Measurements from ENCODE around the gene AFF1.

DNA sequence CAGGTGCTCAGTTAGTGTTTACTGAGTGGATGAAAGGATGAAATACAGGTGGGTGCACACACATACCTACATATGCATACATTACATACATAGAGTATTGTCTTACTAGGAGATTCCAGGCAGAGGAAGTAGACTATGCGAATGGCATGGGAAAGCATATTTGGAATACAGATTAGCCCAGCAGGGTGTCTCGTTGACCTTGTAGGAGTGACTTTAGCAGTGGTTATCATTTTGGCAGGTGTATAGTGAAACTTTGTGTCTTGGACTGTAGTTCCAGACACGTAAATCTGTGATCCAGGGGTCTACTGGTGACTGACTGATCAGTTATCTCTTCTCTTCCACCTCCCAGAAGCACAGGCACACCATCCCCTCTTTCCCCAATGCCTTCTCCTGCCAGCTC lies 199.3 kb downstream of the AFF1 start:
- TF ChIP-seq, protein P1, sequence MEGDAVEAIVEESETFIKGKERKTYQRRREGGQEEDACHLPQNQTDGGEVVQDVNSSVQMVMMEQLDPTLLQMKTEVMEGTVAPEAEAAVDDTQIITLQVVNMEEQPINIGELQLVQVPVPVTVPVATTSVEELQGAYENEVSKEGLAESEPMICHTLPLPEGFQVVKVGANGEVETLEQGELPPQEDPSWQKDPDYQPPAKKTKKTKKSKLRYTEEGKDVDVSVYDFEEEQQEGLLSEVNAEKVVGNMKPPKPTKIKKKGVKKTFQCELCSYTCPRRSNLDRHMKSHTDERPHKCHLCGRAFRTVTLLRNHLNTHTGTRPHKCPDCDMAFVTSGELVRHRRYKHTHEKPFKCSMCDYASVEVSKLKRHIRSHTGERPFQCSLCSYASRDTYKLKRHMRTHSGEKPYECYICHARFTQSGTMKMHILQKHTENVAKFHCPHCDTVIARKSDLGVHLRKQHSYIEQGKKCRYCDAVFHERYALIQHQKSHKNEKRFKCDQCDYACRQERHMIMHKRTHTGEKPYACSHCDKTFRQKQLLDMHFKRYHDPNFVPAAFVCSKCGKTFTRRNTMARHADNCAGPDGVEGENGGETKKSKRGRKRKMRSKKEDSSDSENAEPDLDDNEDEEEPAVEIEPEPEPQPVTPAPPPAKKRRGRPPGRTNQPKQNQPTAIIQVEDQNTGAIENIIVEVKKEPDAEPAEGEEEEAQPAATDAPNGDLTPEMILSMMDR (IDR thresholded peaks at IDR 0.05; ENCODE audit: insufficient read depth, low read length, poor library complexity, severe bottlenecking), result no peak
- TF ChIP-seq EZH2phosphoT487 (conservative IDR thresholded peaks at IDR 0.05; ENCODE audit: low read length), result no peak
